CD4-positive, alpha-beta T cell treated with Interleukin-21 for 1 hour (primary cell): Measurements from ENCODE around the gene C2orf92.
"Not testable (repeated sequence)": the region's sequence is repeated elsewhere in the genome, so short reads cannot be mapped to it uniquely, and the experiment has no call there.

Experiments
- DNase-seq: peaks from one replicate; pipeline ENCODE4 v3.0.0-alpha.2; 2020

Gene C2orf92

DNA sequence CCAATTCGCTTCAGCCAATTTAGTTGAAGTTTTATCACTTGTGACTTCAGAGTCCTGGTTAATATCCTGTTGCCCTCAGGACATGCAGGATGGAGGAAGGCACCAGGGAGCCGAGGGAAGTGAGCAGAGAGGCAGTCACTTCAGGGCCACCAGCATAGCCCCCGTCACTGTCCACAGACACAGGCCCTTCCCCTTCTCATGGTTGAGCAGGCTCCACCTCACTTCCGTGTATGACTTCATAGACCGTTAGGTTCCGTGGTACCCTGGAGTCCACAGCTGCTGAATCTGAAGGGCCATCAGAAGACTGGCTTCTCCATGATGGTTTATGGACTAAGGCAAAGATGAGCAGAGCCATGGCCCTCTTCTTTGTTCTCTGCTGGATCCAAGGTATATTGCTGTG, at the start of gene C2orf92:
Gene C2orf92, plus strand, starts transcription at position 266 of the 400 bp plus-strand sequence. Its CDS starts 76 bp downstream, at position 342.
- no peak for DNase-seq

DNA sequence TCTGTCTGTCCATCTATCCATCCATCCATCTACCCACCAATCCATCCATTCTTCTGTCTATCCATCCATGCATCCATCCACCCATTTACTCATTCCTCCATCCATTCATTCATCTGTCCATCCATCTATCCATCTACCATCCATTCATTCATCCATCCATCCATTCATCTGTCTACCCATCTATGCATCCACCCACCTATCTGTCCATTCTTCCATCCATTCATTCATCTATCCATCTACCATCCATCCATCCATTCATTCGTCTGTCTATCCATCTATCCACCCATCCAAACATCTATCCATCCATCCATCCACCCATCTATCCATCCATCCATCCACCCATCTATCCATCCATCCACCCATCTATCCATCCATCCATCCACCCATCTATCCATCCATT, 49.0 kb upstream of the C2orf92 start:
- DNase-seq, result not testable (repeated sequence)

DNA sequence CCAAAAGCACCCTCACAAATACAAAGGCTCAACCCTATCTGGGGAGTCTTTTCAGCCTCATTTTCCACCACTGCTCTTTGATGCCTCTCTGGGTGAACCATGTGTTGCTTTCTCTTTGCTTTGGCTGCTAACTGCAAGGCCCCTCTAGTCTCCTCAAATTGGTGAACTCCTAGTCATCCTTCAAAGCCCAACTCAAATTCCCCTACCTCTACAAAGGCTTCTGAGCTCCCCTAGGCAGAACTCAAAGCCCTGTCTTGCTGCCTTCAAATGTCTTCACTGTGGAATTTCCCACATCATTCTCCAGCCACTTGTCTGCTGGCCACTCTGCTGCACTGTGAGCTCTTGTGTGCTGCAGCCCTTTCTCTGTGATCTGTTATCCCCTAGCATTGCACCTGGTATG, 46.5 kb upstream of the C2orf92 start:
- not testable (repeated sequence) for DNase-seq

DNA sequence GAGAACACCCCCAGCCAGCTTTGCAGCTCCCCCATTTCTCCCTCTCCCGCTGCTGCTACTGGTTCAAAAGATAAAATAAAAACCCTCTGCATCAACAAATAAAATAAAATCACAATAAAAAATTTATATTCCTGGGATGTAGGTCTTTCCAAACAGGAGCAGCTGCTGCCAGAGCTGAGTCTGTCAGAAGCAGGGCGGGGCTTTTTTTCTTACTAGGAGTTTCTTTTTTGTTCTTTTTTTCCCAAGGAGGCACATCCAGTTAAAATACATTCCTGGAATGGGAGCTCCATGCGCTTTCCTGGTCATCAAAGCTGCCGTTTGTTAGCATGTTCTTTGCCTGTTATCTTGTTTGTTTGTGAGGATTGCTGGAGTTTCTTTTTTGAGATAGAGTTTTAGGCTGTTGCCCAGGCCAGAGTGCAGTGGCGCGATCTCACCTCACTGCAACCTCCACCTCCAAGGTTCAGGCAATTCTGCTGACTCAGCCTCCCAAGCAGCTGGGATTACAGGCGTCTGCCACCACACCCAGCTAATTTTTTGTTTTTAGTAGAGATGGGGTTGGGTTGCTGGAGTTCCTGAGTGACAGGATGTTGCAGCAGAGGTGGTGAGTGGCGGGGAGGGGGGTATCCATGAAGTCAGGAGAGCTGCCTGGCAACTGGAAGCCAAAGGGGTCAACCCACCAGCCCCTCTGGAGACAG, 44.0 kb upstream of the C2orf92 start:
- DNase-seq, result not testable (repeated sequence)

DNA sequence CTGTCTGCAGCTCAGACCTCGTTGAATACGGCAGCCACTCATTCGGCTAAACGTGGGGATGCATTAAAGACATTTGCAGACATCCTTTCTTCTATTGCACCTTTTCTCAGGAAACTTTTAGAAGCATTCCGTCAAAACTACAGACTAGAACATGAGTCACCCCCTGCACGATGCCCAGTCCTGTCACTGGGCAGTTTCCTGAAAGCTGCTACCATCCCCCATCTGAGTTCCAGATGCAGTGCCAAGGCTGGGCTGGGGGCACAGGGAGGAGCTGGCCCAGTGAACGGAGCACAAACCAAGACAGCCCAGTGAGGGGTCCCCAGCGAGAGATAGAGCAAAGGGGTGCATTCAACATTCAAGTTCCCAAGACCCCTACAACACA, 43.5 kb upstream of the C2orf92 start:
- DNase-seq, result not testable (repeated sequence)

DNA sequence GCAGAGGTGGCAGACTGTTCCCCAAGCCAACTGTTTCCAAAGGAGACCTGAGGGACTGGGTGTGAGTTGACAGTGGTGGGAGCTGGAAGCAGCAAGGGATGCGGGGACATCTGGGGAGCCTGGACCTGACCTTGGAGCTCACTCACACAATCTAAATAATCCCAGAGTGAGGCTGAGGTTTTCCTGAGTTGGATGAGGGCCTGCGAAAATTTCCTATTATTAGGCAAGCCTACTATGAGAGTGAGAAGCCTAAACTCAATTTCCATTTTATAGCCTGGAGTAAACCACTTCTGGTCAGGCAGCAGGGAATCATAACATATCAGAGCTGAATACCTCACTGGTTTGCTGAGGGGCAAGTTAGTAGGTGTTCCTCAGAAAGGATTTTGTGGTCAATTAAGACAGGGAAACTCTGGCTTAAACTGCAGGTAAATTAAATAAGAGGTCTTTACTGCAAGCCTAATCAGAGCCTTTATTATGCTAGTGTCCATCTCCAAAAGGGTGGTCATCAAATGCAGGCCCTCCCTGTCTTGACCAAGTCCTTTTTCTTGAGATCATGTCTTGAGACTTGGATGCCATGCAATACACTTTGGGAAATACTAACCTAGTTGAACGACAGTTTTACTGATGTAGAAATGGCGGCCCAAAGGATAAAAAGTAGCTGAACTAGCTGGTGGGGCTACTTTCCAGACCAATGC, 25.3 kb upstream of the C2orf92 start:
- DNase-seq, result no peak

DNA sequence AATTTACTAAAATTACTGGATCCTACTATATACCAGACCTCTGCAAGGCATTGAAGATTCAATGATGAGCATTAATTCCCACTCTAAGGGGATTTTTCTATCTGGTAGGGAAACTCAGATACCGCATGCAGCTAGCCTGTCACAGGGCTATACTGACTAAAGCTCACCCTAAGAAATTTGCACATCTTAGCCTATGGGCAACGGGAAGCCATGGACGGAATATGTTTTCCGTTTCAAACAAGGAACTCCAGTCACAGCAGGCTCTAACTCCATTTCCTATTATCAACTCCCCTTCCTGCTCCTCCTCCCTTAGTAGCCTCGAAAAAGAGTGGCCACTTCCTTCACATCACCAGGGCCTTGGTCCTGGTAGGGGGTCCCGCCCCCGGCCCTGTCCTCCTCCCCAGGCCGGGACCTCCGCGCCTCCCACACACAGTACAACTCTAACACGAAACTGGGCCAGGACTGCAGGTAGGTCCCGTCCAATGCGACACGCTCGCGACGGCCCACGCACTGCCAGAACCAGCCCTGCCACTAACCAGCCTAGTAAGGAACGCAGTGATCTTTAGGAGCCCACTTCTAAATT, 24.3 kb upstream of the C2orf92 start:
- no peak for DNase-seq

DNA sequence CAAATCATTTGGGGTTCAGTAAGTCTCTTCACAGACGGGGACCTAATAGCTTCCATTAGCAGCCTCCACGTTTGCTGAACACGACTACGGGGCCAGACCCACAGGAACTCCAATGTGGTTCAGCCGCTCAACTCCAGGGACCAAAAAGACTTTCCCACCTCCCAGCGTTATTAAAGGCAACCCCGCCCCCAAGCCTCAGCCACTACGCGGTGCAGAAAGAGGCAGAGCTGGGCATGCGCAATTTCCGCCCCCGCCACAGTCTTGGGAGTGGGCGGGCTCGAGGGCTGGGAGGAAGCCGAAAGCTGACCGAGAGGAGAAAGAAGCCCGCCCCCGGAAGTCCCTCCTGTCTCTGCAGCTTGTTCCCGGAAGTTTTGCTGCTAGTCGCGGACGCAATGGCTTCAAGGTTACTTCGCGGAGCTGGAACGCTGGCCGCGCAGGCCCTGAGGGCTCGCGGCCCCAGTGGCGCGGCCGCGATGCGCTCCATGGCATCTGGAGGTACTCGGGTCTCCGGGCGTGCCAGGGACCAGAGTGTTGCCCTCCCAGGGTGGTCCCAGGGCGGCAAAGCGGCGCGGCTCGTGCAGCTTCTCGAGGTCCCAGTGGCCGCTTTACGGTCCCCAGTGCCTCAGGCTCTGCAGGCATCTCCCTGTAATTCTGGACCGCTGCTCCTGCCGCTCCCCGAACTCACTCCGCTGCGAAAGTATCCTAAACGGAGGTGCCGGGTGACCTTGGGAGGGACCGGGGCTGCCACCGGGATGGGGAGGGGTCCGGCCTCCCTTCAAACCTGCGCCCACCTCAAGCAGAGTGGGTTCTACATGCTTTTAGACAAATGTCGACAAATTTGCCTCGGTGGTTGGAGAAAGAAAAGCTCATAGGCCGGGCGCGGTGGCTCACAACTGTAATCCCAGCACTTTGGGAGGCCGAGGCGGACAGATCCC, 23.6 kb upstream of the C2orf92 start, which contains the start of gene COX5B:
Gene COX5B, plus strand, starts transcription at position 368 of the 935 bp plus-strand sequence. Its CDS starts 25 bp downstream, at position 393.
- DNase-seq, result peak; percentile 99

DNA sequence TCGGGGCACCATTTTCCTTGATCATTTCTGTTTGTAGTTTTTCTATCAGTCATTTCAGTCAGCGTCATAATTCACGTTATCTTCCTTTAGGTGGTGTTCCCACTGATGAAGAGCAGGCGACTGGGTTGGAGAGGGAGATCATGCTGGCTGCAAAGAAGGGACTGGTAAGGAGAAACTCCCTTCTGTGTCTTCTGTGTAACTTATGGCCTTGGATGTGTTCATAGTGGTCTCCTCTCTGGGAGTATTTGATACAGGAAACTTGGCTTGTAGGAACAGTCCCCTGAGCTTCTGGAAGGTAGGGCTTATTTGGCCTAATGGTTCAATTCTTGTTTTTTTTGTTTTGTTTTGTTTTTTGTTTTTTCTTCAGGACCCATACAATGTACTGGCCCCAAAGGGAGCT, 22.5 kb upstream of the C2orf92 start:
- DNase-seq, result no peak

DNA sequence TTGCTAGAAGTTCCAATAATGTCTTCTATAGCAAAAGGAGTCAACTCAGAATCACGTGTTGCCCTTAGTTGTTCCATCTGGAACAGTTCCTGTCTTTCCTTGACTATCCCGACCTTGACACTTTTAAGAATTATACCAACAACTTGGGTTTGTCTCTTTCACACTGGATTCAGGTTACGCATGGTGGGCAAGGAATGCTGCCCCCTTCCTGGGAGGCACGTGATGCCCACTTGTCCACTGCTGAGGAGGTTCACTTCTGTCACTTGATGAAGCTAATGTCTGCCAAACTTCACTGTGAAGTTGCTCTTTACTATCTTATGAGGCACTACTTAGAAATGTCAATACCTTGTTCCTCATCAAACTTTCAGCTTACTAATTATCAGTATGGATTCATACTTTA, 18.4 kb upstream of the C2orf92 start:
- DNase-seq, result no peak

DNA sequence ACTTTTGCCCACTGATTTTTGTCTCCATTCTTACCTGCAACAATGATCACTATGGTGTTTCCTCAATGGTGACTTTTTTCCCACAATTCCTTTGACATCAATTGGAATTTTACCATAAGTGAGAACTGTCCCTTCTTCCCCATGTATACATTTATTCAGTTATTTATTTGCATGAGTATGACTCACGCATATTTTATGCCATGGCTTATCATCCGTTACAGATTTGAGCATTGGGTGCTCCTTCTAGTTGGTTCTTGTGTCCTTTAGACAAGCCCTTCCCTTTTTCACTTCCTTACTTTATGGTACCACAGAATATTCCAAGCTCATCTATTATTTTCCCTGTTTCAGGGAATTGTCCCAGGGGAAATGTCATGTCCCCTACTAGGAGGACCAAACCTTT, 16.0 kb upstream of the C2orf92 start:
- no peak for DNase-seq

DNA sequence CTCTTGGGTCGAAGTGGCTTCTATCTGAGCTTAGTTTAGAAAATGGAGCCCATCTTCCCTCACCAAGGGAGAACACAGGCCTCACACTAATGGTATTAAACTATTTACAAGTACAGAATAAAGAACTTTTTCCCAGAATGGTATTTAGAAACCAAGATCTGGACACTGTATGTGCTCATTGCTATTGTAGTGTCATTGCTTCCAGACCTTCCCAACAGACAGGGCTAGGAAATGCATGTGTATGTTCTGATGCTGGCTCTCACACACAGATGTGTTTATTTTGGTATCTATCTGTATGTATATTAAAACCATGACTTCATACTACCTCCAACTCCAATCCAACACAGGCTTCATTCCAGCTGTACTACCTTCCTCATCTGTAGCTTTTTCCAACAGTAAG, 15.6 kb upstream of the C2orf92 start:
- no peak for DNase-seq

DNA sequence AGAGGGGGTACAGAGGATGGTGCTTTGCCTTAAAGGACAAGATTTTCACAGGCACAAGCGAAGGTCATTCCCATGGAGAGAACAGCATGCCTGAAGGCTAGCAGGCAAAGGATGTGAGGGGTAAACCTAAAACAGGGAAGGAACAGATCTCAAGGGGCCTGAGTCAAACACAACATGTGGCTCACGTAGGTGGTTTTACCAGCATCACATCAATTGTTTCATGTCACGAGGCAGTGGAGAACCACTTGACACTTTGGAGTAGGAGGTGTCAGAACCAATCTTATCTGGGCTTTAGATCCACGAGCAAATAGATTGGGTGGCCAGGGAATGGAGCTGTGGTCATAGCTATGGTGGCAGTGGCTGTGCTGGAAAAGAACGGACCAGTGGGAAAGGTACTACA, 15.2 kb upstream of the C2orf92 start:
- DNase-seq, result no peak

DNA sequence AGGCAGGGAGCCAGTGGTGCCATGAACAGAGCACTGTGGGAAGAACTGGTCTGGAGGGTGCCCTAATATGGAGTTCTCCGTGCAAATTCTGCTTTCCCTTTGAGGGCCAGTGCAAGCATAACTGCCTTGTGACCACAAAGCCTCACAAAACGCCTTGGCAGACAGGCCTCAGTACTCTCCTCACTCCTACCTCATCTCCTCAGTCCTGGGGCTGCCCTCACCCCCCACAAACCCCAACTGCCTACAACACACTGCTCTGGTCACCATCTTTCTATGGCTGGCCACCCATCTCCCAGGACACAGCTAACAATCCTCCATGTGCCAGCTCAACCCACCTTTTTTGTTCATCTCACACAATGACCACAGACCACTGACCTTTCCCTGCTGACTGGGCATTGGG, 14.7 kb upstream of the C2orf92 start:
- no peak for DNase-seq

DNA sequence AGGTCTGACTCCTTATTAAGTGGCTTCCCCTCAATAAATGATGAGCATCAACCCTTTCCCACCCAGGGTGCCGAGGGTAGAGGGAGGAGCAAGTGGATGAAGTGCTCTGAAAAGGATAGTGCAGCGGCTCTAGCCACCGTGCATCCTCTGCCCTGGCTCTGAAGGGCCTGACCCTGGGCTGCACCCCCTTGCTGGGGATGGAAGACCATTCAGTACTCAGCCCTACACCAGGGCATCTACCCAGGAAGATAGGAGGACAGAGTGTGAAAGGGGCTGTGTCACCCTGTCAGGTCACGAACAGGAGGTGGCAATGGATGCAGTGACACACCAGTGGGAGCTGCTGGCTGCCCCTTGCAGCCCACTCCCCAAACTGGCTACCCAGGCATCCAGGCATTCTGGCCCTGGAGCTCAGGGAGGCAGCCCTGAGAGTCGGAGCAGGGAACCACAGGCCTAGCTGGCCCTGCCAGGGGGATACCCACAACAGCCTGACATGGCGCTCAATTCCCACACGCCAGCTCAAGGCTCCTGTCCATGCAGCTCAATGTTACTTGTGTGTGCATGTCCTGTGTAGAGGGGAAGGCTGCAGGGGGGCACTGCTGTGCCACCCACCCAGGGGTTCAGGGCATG, 13.3 kb upstream of the C2orf92 start:
- DNase-seq, result no peak

DNA sequence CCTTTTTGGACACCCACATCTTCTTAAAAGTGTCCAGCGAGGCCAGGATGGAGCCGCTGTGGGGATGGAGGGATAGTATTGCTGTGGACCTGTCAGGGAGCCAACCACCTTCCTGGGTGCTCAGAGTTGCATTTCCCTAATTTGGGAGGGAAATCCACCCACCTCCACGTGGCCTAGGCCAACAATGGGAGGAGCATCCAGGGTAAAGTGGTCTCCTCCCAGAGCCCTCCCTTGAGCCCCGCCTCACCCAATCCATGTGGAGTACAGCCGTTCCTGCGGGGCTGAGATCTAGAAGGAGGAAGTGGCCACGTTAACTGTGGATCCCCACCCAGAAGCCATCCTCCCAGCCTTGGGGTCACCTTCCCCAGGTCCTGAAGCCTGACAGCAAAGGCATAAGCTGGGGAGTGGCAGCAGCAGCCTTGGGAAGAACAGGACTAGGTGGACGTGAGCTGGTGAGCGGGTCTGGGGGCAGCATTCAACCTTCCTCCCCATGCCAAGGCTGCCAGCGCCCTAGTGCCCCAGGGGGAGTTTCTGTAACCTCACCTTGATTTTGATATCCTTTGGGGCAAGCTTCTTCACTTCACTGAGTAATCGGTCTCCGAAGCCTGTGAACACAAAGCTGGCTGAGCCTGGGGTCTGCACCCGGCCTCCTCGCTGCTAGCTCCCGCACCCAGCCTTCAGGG, 12.5 kb upstream of the C2orf92 start:
- DNase-seq, result no peak

DNA sequence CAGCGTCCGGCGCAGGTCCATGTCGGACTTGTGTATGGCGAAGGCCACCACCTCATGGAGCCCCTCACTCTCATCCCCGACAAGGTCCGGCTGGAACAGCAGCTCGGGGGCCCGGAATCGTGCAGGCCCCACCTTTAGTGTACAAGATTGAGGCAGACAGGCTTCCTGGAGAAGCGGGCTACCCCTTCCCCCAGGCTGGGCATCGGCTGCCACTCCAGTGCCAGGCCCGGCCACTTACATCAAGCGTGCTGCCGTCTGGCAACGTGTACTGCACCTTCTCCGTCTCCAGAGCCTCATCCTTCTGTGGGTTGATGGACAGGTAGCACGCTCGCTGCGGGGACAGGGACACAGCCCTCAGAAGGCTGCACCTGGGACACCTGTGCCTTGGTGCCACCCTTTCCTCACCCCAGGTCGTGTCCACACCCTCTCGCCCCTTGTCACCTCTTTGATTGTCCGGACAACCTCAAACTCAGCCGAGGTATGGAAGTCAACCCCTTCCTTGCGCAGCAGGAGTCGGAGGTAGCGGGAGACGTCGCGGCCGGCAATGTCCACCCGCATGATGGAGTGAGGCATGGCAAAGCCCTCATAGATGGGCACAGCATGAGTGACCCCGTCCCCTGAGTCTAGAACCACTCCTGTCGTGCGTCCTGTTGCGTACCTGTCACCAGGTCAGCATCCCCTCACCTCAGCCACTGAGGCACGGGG, 11.4 kb upstream of the C2orf92 start:
- DNase-seq, result no peak

DNA sequence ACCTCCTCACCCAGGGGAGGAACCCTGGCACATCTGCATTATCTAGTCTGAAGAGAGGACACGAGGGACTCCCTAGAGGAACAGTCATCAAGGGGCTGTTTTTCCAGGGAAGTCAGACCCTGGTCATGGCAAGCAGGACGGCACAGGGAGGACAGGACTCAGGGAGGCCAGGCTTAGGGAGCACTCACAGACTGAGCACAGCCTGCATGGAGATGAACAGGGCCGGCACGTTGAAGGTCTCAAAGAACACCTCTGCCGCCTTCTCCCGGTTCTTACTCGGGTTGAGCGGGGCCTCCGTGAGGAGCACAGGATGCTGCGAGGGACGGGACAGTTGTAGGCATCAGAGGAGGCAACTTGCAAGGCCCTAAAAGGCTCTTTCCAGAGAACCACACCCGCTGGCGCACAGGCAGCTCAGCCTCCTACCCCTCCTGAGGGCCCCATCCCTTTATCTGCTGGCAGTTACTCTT, 10.8 kb upstream of the C2orf92 start:
- DNase-seq, result no peak

DNA sequence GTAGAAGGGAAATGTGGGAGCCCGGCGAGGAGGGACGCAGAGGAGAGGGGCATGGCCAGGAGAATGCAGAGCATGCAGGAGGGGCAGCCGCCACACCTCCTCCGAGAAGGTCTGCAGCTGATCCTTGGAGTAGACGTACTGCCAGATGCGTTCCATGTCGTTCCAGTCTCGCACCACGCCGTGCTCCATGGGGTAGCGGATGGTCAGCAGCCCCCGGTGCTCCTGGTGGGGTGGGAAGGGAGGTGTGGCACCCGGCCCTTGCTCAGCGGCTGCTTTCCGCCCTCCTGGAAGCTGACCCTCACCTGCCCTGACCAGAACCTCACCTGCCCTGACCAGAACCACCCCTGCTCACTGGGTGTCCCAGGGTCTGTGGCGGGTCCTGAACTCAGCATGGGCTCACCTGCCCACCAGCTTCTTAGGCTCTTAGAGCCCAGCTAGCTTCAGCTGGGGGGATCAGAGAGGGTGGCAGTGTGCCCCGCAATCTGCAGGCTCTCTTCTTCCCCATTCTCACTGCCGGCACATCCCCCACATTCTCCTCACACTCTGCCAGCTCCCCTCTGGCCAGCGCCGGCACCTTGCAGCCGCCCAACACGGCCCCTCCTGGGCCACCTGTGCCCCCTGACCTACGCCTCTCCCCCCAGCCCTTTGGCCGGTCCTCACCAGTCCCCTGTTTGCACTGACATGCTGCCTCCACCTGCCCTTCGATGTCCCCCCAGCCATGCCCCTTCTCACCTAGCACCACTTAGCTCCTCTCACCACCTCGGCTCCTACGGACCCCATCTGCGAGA, 10.1 kb upstream of the C2orf92 start:
- no peak for DNase-seq

DNA sequence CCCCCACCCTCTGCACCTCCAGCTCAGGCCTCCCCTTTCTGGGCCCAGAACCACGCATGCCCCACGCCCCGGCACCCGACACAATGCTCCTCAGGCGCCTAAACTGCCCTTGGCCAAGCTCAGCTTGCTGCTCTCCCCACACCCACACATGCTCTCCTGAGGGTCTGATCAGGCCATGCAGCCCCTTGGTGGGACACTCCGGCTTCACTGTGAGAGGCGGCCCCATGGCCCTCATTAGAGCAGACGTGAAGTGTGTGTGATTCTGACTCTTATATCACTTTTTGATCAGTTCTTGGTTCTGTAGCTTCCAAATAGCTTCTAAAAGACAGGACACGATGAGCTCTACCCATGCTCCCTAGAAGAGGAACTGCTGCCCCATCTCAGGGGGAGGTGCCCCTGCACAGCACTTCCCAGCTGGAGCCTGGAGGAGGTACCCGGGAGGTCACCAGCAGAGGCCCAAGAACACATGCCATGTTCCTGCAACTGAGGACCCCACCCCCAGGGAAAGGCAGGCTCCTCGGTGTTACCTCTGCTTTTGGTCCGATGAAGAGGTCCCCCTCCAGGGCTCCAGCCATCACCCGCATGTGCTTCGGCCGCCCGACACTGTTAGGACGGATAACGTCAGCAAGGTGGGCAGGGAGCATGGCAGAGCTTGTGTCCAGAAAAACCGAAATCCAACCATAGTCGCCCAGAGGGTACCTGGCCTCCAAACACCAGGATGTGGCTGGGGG, 9.3 kb upstream of the C2orf92 start:
- no peak for DNase-seq
